ENCODE measurements around the gene PCDH10. TPM values are rescaled to one million over a fixed set of nuclear protein-coding genes. Genes with fewer than 3 reads are reported as not detected.

The PCDH10 gene
- total and polyA plus RNA-seq, 2 of the 4 experiments (the other 2 are of a cell fraction), result 0.90 to 2.0 TPM

GRCh38 chr4:133189147-133189517, 40.0 kb downstream of the PCDH10 start:
- no peak overlapping the region for H3K14ac ChIP-seq (replicated peaks; ENCODE audit: low read depth, low read length)
- in situ Hi-C loops (cut with MboI; ENCODE audit: low sequenced_read_pairs), result no loop called here
- no peak overlapping the region for H3K4ac ChIP-seq (ENCODE audit: low read depth, low read length)
- no peaks in the 10 kb centered on the region for H4K20me1 ChIP-seq (ENCODE audit: insufficient read depth, low read length)
- no peaks in the 10 kb centered on the region for H3K36me3 ChIP-seq (ENCODE audit: control insufficient read depth, insufficient read depth, low read length)
- BruUV-seq (replicated peaks), result no TSS peak
- H3K9me3 ChIP-seq (ENCODE audit: control insufficient read depth, insufficient read depth, low read length), result no peaks in the 10 kb centered on the region
- TF ChIP-seq CEBPB (IDR thresholded peaks at IDR 0.05; ENCODE audit: low read depth, low read length), result no peak
- no peak for TF ChIP-seq MXI1 (IDR thresholded peaks at IDR 0.05; ENCODE audit: borderline replicate concordance, low read depth, low read length)
- no peak for TF ChIP-seq RAD21 (IDR thresholded peaks at IDR 0.05; ENCODE audit: low read length)
- no peak overlapping the region for H2AK5ac ChIP-seq (ENCODE audit: low read depth, low read length)
- no peak overlapping the region for H3K56ac ChIP-seq (ENCODE audit: extremely low read depth, insufficient read depth, low read length)
- H3K9ac ChIP-seq (ENCODE audit: low read depth, low read length), result no peak overlapping the region
- H3K27ac ChIP-seq (ENCODE audit: insufficient read depth, low read length), result no peak overlapping the region
- no peaks in the 10 kb centered on the region for H3K4me1 ChIP-seq (ENCODE audit: control insufficient read depth, insufficient read depth, low read length)
- POLR2A ChIA-PET (ENCODE audit: unreplicated experiment), result no interaction called here
- H4K5ac ChIP-seq (ENCODE audit: low read depth, low read length), result no peak overlapping the region
- no peak overlapping the region for H3K4me3 ChIP-seq (ENCODE audit: insufficient read depth, low read depth, low read length)
- no peaks in the 10 kb centered on the region for H3K27me3 ChIP-seq (ENCODE audit: control insufficient read depth, insufficient read depth, low read length)
- H3K4me2 ChIP-seq (ENCODE audit: low read depth, low read length), result no peak overlapping the region
- H3K9me1 ChIP-seq (ENCODE audit: insufficient read depth, low read length), result no peaks in the 10 kb centered on the region
- H3K79me1 ChIP-seq (ENCODE audit: low read depth in 1 of 2, low read length in 2 of 2), result no peaks in the 10 kb centered on the region
- H2BK120ac ChIP-seq (ENCODE audit: low read depth, low read length), result no peak overlapping the region
- no peak overlapping the region for H2BK5ac ChIP-seq (ENCODE audit: low read depth, low read length, poor library complexity, severe bottlenecking)
- H2BK20ac ChIP-seq (ENCODE audit: low read depth, low read length), result no peak overlapping the region
- H2AFZ ChIP-seq (replicated peaks; ENCODE audit: low read length, poor library complexity), result no peak overlapping the region
- H3K23ac ChIP-seq (ENCODE audit: low read depth, low read length), result no peak overlapping the region
- no peak overlapping the region for H4K91ac ChIP-seq (ENCODE audit: insufficient read depth, low read depth, low read length)
- intact Hi-C loops (cut with micrococcal nuclease), result no loop called here
- DNase-seq (no peak), ATAC-seq (ENCODE audit: low read depth) (no peak)
- no peak overlapping the region for H2BK15ac ChIP-seq (ENCODE audit: low read depth, low read length)
- dilution Hi-C loops (cut with HindIII; ENCODE audit: low sequenced_read_pairs, unreplicated experiment), result no loop called here
- H4K8ac ChIP-seq (ENCODE audit: low read depth in 2 of 2, low read length in 2 of 2), result no peak overlapping the region
- H3K18ac ChIP-seq (ENCODE audit: low read depth, low read length), result no peak overlapping the region
- CTCF ChIA-PET, result no interaction called here
- H2AK9ac ChIP-seq (replicated peaks; ENCODE audit: low read depth, low read length, poor library complexity), result no peak overlapping the region
